Choroid plexus epithelial cell (primary cell): ENCODE data around the gene FAM174C.

Experiments
- DNase-seq: peaks from one replicate; pipeline ENCODE4 v3.0.0-alpha.2; 2010; ENCODE audit warnings: low read depth
- H3K4me3 ChIP-seq: 2 replicates; pipeline ENCODE4 v1.5.1; 2011; ENCODE audit warnings: low read depth, mild to moderate bottlenecking, control low read depth, low read length, moderate library complexity
- CTCF ChIP-seq: conservative IDR thresholded peaks from 2 replicates; pipeline ENCODE4 v1.5.1; 2011; ENCODE audit warnings: low read depth, mild to moderate bottlenecking, control low read depth, inconsistent platforms, low read length, moderate library complexity

The FAM174C gene

GRCh38 chr19:1284293-1284978, 9.1 kb downstream of the FAM174C start:
- H3K4me3 ChIP-seq, result no peak overlapping the region
- no peak for TF ChIP-seq CTCF
- DNase-seq, result no peak

- no peak for TF ChIP-seq CTCF
- H3K4me3 ChIP-seq, result no peak overlapping the region
- no peak for DNase-seq
Observed at GRCh38 chr19:1284979-1285736, 9.8 kb downstream of the FAM174C start.

- no peak for DNase-seq
- TF ChIP-seq CTCF, result no peak
- no peak within 1 kb of the TSS for H3K4me3 ChIP-seq
Observed at GRCh38 chr19:1285737-1286360, 10.5 kb downstream of the FAM174C start, which contains the start of gene EFNA2. Gene EFNA2, plus strand, starts transcription at chr19:1285873. Its CDS starts 296 bp downstream, at chr19:1286169.

- no peak for TF ChIP-seq CTCF
- DNase-seq, result no peak
- no peak overlapping the region for H3K4me3 ChIP-seq
Observed at GRCh38 chr19:1286487-1287353, 11.4 kb downstream of the FAM174C start.

GRCh38 chr19:1287354-1288225, 12.3 kb downstream of the FAM174C start:
- H3K4me3 ChIP-seq, result no peak overlapping the region
- no peak for DNase-seq
- TF ChIP-seq CTCF, result no peak

- H3K4me3 ChIP-seq, result no peak overlapping the region
- no peak for DNase-seq
- no peak for TF ChIP-seq CTCF
Observed at GRCh38 chr19:1288226-1288612, 12.9 kb downstream of the FAM174C start.
